ENCODE data around the gene CLIP2.

Gene CLIP2

GRCh38 chr7:74269757-74270277, 19.4 kb upstream of the CLIP2 start:
- Histone ChIP-seq H3K9me3 (ENCODE audit: control insufficient read depth, low read length) (no peaks in the 10 kb centered on the region), H3K4me3 (ENCODE audit: insufficient read depth, low read depth, low read length, poor library complexity, severe bottlenecking) (peak overlapping the region; percentile 65), H3K27me3 (replicated peaks; ENCODE audit: control insufficient read depth, insufficient read depth, low read length, poor library complexity, severe bottlenecking) (no peaks in the 10 kb centered on the region), H3K27ac (ENCODE audit: insufficient read depth, low read length, poor library complexity, severe bottlenecking) (no peak overlapping the region), H3K4me1 (ENCODE audit: control insufficient read depth, insufficient read depth, low read length, poor library complexity, severe bottlenecking) (no peaks in the 10 kb centered on the region), H3K36me3 (ENCODE audit: control insufficient read depth, insufficient read depth, low read length) (no peaks in the 10 kb centered on the region)
- peak; percentile 42 to 55 (median 42) for DNase-seq

GRCh38 chr7:74271742-74272141, 17.5 kb upstream of the CLIP2 start:
- DNase-seq = no peak
- H3K4me3 ChIP-seq (ENCODE audit: insufficient read depth, low read depth, low read length, poor library complexity, severe bottlenecking) = no peak overlapping the region
- H3K36me3 ChIP-seq (ENCODE audit: control insufficient read depth, insufficient read depth, low read length) = no peaks in the 10 kb centered on the region
- no peaks in the 10 kb centered on the region for H3K9me3 ChIP-seq (ENCODE audit: control insufficient read depth, low read length)
- H3K27me3 ChIP-seq (replicated peaks; ENCODE audit: control insufficient read depth, insufficient read depth, low read length, poor library complexity, severe bottlenecking) = no peaks in the 10 kb centered on the region
- H3K4me1 ChIP-seq (ENCODE audit: control insufficient read depth, insufficient read depth, low read length, poor library complexity, severe bottlenecking) = no peaks in the 10 kb centered on the region
- H3K27ac ChIP-seq (ENCODE audit: insufficient read depth, low read length, poor library complexity, severe bottlenecking) = no peak overlapping the region

GRCh38 chr7:74272305-74273038, 16.7 kb upstream of the CLIP2 start:
- no peaks in the 10 kb centered on the region for H3K27me3 ChIP-seq (replicated peaks; ENCODE audit: control insufficient read depth, insufficient read depth, low read length, poor library complexity, severe bottlenecking)
- H3K4me1 ChIP-seq (ENCODE audit: control insufficient read depth, insufficient read depth, low read length, poor library complexity, severe bottlenecking) = no peaks in the 10 kb centered on the region
- H3K27ac ChIP-seq (ENCODE audit: insufficient read depth, low read length, poor library complexity, severe bottlenecking) = no peak overlapping the region
- H3K4me3 ChIP-seq (ENCODE audit: insufficient read depth, low read depth, low read length, poor library complexity, severe bottlenecking) = no peak overlapping the region
- no peak for DNase-seq
- no peaks in the 10 kb centered on the region for H3K36me3 ChIP-seq (ENCODE audit: control insufficient read depth, insufficient read depth, low read length)
- no peaks in the 10 kb centered on the region for H3K9me3 ChIP-seq (ENCODE audit: control insufficient read depth, low read length)

GRCh38 chr7:74275401-74275881, 13.8 kb upstream of the CLIP2 start:
- no peaks in the 10 kb centered on the region for H3K4me1 ChIP-seq (ENCODE audit: control insufficient read depth, insufficient read depth, low read length, poor library complexity, severe bottlenecking)

GRCh38 chr7:74277636-74278035, 11.6 kb upstream of the CLIP2 start:
- no peaks in the 10 kb centered on the region for H3K27me3 ChIP-seq (replicated peaks; ENCODE audit: control insufficient read depth, insufficient read depth, low read length, poor library complexity, severe bottlenecking)
- no peak overlapping the region for H3K27ac ChIP-seq (ENCODE audit: insufficient read depth, low read length, poor library complexity, severe bottlenecking)
- no peaks in the 10 kb centered on the region for H3K36me3 ChIP-seq (ENCODE audit: control insufficient read depth, insufficient read depth, low read length)
- H3K4me3 ChIP-seq (ENCODE audit: insufficient read depth, low read depth, low read length, poor library complexity, severe bottlenecking) = no peak overlapping the region
- DNase-seq = no peak
- H3K9me3 ChIP-seq (ENCODE audit: control insufficient read depth, low read length) = no peaks in the 10 kb centered on the region
- H3K4me1 ChIP-seq (ENCODE audit: control insufficient read depth, insufficient read depth, low read length, poor library complexity, severe bottlenecking) = no peaks in the 10 kb centered on the region

More at GRCh38 chr7:74275401-74275881, 13.8 kb upstream of the CLIP2 start:
- Histone ChIP-seq H3K36me3 (ENCODE audit: control insufficient read depth, insufficient read depth, low read length) (no peaks in the 10 kb centered on the region), H3K27ac (ENCODE audit: insufficient read depth, low read length, poor library complexity, severe bottlenecking) (no peak overlapping the region), H3K9me3 (ENCODE audit: control insufficient read depth, low read length) (no peaks in the 10 kb centered on the region), H3K27me3 (replicated peaks; ENCODE audit: control insufficient read depth, insufficient read depth, low read length, poor library complexity, severe bottlenecking) (no peaks in the 10 kb centered on the region), H3K4me3 (ENCODE audit: insufficient read depth, low read depth, low read length, poor library complexity, severe bottlenecking) (no peak overlapping the region)
- DNase-seq = no peak

GRCh38 chr7:74280985-74281384, 8.2 kb upstream of the CLIP2 start:
- H3K36me3 ChIP-seq (ENCODE audit: control insufficient read depth, insufficient read depth, low read length) = no peaks in the 10 kb centered on the region
- H3K27ac ChIP-seq (ENCODE audit: insufficient read depth, low read length, poor library complexity, severe bottlenecking) = no peak overlapping the region
- no peak overlapping the region for H3K4me3 ChIP-seq (ENCODE audit: insufficient read depth, low read depth, low read length, poor library complexity, severe bottlenecking)
- DNase-seq = no peak
- H3K27me3 ChIP-seq (replicated peaks; ENCODE audit: control insufficient read depth, insufficient read depth, low read length, poor library complexity, severe bottlenecking) = no peaks in the 10 kb centered on the region
- H3K4me1 ChIP-seq (ENCODE audit: control insufficient read depth, insufficient read depth, low read length, poor library complexity, severe bottlenecking) = no peaks in the 10 kb centered on the region
- no peaks in the 10 kb centered on the region for H3K9me3 ChIP-seq (ENCODE audit: control insufficient read depth, low read length)

GRCh38 chr7:74282748-74283459, 6.3 kb upstream of the CLIP2 start:
- H3K4me3 ChIP-seq (ENCODE audit: insufficient read depth, low read depth, low read length, poor library complexity, severe bottlenecking) = no peak overlapping the region
- no peaks in the 10 kb centered on the region for H3K4me1 ChIP-seq (ENCODE audit: control insufficient read depth, insufficient read depth, low read length, poor library complexity, severe bottlenecking)
- H3K27me3 ChIP-seq (replicated peaks; ENCODE audit: control insufficient read depth, insufficient read depth, low read length, poor library complexity, severe bottlenecking) = no peaks in the 10 kb centered on the region
- no peaks in the 10 kb centered on the region for H3K36me3 ChIP-seq (ENCODE audit: control insufficient read depth, insufficient read depth, low read length)
- DNase-seq = no peak
- H3K9me3 ChIP-seq (ENCODE audit: control insufficient read depth, low read length) = no peaks in the 10 kb centered on the region
- H3K27ac ChIP-seq (ENCODE audit: insufficient read depth, low read length, poor library complexity, severe bottlenecking) = no peak overlapping the region

- Histone ChIP-seq H3K4me3 (ENCODE audit: insufficient read depth, low read depth, low read length, poor library complexity, severe bottlenecking) (no peak overlapping the region), H3K27me3 (replicated peaks; ENCODE audit: control insufficient read depth, insufficient read depth, low read length, poor library complexity, severe bottlenecking) (no peaks in the 10 kb centered on the region), H3K4me1 (ENCODE audit: control insufficient read depth, insufficient read depth, low read length, poor library complexity, severe bottlenecking) (peaks cover 10% of the 10 kb centered on the region), H3K9me3 (ENCODE audit: control insufficient read depth, low read length) (no peaks in the 10 kb centered on the region), H3K27ac (ENCODE audit: insufficient read depth, low read length, poor library complexity, severe bottlenecking) (no peak overlapping the region), H3K36me3 (ENCODE audit: control insufficient read depth, insufficient read depth, low read length) (no peaks in the 10 kb centered on the region)
- no peak for DNase-seq
Observed at GRCh38 chr7:74283858-74284447, 5.3 kb upstream of the CLIP2 start.

GRCh38 chr7:74284781-74285259, 4.4 kb upstream of the CLIP2 start:
- peaks cover 12% of the 10 kb centered on the region for H3K4me1 ChIP-seq (ENCODE audit: control insufficient read depth, insufficient read depth, low read length, poor library complexity, severe bottlenecking)
- no peaks in the 10 kb centered on the region for H3K9me3 ChIP-seq (ENCODE audit: control insufficient read depth, low read length)
- no peaks in the 10 kb centered on the region for H3K36me3 ChIP-seq (ENCODE audit: control insufficient read depth, insufficient read depth, low read length)
- no peak overlapping the region for H3K4me3 ChIP-seq (ENCODE audit: insufficient read depth, low read depth, low read length, poor library complexity, severe bottlenecking)
- H3K27me3 ChIP-seq (replicated peaks; ENCODE audit: control insufficient read depth, insufficient read depth, low read length, poor library complexity, severe bottlenecking) = no peaks in the 10 kb centered on the region
- H3K27ac ChIP-seq (ENCODE audit: insufficient read depth, low read length, poor library complexity, severe bottlenecking) = no peak overlapping the region
- no peak for DNase-seq

Data from effector memory CD4-positive, alpha-beta T cell (primary cell).